ENCODE measurements around the gene ALKBH6.

Gene ALKBH6

DNA sequence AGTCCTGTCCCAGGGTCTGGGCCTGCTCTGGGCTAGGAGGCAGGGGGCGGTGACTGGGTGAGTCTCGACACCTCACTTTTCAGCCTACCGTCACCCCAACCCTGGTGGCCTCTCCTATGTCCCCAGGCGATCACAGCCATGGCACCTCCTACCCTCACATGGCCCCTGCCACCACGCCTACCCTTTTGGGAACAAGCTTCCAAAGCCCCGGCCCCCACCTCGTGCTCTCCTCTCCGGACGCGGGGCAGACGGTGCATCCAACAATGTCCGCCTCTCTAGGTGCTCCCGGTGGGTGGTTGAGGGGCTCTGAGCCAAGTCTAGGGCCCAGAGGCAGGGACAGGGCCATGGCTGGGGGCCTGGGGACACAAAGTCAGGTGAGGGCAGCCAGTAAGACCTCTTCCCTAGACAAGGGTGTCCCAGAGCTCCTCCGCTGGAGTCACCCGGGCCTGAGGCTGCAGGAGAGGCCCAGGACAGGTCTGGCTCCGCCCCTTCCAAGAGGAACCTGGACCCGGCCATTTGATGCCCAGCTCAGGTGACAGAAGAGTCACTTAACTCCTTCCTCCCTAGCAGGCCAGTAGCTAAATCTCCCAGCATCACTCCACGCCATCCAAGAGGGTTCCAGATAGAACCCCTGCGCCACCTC is 5.6 kb downstream of the ALKBH6 start, which contains the start of gene SYNE4:
SYNE4 (minus strand) TSS at position 478 of the 643 bp plus-strand sequence; CDS start at position 346, 132 bp downstream.
- ChIA-PET CTCF (interaction anchor here (0.5 to 2.4 kb wide), 2 partner anchors 12 to 136 kb away, joined by 6 to 8 read pairs; no protein-coding TSS in a partner anchor), POLR2A (ENCODE audit: low non-redundant PET) (interaction anchor here (0.5 to 0.6 kb wide), 3 partner anchors 21 to 46 kb away, joined by 3 to 12 read pairs (median 3); partner anchors contain the start of gene THAP8)
- peak within 1 kb of the TSS; percentile 65 for H3K27ac ChIP-seq
- TF ChIP-seq, protein P1, sequence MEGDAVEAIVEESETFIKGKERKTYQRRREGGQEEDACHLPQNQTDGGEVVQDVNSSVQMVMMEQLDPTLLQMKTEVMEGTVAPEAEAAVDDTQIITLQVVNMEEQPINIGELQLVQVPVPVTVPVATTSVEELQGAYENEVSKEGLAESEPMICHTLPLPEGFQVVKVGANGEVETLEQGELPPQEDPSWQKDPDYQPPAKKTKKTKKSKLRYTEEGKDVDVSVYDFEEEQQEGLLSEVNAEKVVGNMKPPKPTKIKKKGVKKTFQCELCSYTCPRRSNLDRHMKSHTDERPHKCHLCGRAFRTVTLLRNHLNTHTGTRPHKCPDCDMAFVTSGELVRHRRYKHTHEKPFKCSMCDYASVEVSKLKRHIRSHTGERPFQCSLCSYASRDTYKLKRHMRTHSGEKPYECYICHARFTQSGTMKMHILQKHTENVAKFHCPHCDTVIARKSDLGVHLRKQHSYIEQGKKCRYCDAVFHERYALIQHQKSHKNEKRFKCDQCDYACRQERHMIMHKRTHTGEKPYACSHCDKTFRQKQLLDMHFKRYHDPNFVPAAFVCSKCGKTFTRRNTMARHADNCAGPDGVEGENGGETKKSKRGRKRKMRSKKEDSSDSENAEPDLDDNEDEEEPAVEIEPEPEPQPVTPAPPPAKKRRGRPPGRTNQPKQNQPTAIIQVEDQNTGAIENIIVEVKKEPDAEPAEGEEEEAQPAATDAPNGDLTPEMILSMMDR (conservative IDR thresholded peaks at IDR 0.05; ENCODE audit: low read depth) = no peak
- no peak for DNase-seq (ENCODE audit: low spot score)

DNA sequence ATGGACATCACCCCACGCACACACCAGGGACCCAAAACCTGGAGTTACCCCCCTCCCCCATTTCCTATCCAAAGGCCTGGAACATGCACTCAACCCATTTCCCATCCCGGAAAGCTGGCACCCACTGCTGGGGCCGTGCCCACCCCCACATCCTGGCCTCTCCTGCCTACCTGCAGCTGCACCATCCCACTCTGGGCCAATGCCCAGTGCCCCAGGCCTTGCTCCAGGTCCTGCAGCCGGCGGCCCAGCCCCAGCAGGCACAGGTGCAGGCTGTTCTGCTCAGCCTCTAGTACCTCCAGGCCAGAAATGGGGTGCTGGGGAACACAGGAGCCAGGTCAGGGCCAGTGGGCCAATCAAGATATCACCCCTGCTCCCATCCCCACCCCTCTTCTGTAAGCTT is 7.1 kb downstream of the ALKBH6 start:
- no peak for DNase-seq (ENCODE audit: low spot score)
- 0 out of 2 replicates have a peak overlapping the region, but pooled peaks have one; percentile 5 for H3K27ac ChIP-seq
- TF ChIP-seq, protein P1 (conservative IDR thresholded peaks at IDR 0.05; ENCODE audit: low read depth) = no peak
- CTCF ChIA-PET = no interaction called here
- POLR2A ChIA-PET (ENCODE audit: low non-redundant PET) = no interaction called here

GRCh38 chr19:36003284-36003683 is 10.7 kb downstream of the ALKBH6 start:
- no peak for DNase-seq (ENCODE audit: low spot score)
- POLR2A ChIA-PET (ENCODE audit: low non-redundant PET) = no interaction called here
- TF ChIP-seq, protein P1 (conservative IDR thresholded peaks at IDR 0.05; ENCODE audit: low read depth) = no peak
- CTCF ChIA-PET = interaction anchor here (0.5 kb wide), 1 partner anchor 1366 kb away, joined by 3 read pairs; no protein-coding TSS in a partner anchor
- no peak overlapping the region for H3K27ac ChIP-seq

- H3K27ac ChIP-seq = peak overlapping the region; percentile 10; the same call in 1 of the 2 replicates
- CTCF ChIA-PET = no interaction called here
Observed at GRCh38 chr19:36001605-36002004, 12.4 kb downstream of the ALKBH6 start.

DNA sequence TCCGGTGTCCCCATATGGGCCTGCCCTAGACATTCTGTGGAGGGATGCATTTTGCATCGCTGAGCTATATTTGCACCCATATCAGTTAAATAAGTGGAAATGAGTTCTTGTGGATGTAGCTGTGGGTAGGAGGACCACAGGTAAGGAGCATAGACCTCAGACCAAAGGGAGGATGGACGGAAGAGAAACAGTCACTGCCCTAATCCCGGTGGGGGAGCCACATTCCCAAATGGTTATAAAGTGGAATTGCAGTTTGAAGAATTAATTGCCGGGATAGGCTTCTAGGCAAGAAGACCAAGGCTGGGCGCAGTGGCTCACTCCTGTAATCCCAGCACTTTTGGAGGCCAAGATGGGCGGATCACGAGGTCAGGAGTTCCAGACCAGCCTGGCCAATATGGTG is 17.2 kb downstream of the ALKBH6 start:
- CTCF ChIA-PET = interaction anchor here (0.7 to 2.4 kb wide), 3 partner anchors 12 to 55 kb away, joined by 4 to 8 read pairs (median 4); partner anchors contain the start of gene SYNE4
- peak overlapping the region; percentile 78 for H3K27ac ChIP-seq
- no peak for DNase-seq (ENCODE audit: low spot score)
- POLR2A ChIA-PET (ENCODE audit: low non-redundant PET) = no interaction called here
- TF ChIP-seq, protein P1 (conservative IDR thresholded peaks at IDR 0.05; ENCODE audit: low read depth) = no peak

More at GRCh38 chr19:36001605-36002004, 12.4 kb downstream of the ALKBH6 start:
- DNase-seq (ENCODE audit: low spot score) = no peak
- TF ChIP-seq, protein P1 (conservative IDR thresholded peaks at IDR 0.05; ENCODE audit: low read depth) = no peak
- POLR2A ChIA-PET (ENCODE audit: low non-redundant PET) = no interaction called here

DNA sequence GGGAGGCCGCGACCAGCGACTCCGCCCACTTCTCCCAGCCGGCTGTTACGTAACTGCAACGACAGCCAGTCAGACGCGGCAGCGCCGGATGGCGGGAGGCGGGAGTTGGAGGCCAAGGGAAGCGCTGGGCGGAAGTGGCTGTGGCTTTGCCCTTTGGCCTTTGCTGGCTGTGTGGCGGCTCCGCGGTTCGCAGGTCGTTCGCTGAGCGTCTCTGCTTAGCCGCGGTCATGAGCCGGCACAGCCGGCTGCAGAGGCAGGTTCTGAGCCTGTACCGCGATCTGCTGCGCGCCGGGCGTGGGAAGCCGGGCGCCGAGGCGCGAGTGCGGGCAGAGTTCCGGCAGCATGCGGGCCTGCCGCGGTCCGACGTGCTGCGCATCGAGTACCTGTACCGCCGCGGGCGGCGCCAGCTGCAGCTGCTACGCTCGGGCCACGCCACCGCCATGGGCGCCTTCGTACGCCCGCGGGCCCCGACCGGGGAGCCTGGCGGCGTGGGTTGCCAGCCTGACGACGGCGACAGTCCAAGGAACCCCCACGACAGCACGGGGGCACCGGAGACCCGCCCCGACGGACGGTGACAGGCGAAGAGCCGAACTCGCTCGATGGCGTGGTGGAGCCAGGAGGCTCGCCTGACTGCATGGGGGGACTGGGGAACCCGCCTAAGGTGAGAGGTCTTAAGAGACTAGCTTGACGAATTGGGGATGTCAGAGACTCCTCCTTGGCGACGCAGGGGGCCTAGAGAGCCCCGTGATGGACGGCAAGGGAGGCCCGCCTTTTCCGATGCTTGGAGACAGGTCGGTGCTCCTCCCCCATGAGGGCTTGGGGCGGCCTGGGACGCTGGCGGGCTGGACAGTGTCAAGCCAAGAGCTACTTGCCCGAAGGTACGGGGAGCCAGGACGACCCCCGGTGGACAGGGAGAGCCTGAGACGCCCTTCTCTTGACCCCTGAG is 18.7 kb downstream of the ALKBH6 start, which contains the start of gene SDHAF1:
SDHAF1 (plus strand) TSS at position 141 of the 946 bp plus-strand sequence; CDS start at position 228, 87 bp downstream.
- peak; percentile 96 for DNase-seq (ENCODE audit: low spot score)
- POLR2A ChIA-PET (ENCODE audit: low non-redundant PET) = interaction anchor here (0.6 kb wide), 1 partner anchor 36 kb away, joined by 3 read pairs; no protein-coding TSS in a partner anchor
- H3K27ac ChIP-seq = peak within 1 kb of the TSS; percentile 78
- TF ChIP-seq, protein P1 (conservative IDR thresholded peaks at IDR 0.05; ENCODE audit: low read depth) = no peak
- CTCF ChIA-PET = interaction anchor here (1.3 to 2.4 kb wide), 2 partner anchors 14 to 17 kb away, joined by 4 to 8 read pairs; partner anchors contain the start of gene SYNE4

All from RWPE1 (cell line).